HG03045 (cell line): Measurements from ENCODE around the gene MYL5.
"Not testable (repeated sequence)": the region's sequence is repeated elsewhere in the genome, so short reads cannot be mapped to it uniquely, and the experiment has no call there.

ENCODE experiments used
- ATAC-seq: cut with Tn5 transposase; IDR thresholded peaks from one replicate; pipeline ENCODE4 v1.9.1; 2021; ENCODE audit warnings: mild to moderate bottlenecking, moderate library complexity; ENCODE audit not compliant: unreplicated experiment

The MYL5 gene, protein sequence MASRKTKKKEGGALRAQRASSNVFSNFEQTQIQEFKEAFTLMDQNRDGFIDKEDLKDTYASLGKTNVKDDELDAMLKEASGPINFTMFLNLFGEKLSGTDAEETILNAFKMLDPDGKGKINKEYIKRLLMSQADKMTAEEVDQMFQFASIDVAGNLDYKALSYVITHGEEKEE

DNA sequence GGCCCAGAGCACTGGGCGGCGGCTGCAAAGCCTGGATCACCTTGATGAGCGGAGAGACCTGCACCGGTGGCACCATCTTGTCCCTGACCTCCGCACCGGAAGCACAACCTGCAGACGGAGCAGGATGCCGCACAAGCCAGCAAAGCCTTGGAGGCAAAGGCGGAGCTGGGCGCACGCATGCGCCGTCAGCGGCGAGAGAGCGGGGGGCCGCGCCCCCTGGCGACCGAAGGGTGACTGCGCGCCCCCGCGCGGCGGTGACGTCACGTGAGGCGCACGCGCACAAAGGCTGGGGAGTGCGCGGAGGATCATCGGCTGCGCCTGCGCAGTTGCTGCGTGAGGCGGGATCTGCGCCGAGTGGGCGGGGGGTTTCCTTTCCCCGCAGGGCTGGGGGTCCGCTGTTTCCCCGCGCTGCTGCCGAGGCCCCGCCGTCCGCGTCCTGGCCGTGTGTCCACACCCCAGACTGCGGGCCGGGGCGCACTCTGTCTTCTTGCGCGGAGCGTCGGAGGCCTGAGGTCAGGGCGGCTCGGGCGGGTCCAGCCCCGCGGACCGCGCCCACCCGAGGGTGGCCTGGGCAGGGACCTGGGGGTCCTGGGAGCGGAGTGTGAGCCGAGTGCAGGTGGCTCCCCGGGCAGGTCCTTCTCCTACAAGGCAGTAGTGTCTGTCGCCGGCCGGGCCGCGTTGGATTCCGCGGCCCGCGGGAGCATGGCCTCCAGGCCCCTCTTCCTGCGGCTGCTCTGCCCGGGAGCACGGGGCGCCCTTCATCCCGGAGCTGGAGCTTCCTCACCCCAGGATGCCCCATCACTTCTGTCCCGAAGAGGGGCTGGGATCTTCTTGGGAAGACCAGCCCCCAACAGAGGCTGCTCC lies at the start of gene MYL5, which contains the start of gene ATP5ME:
Gene MYL5 (plus strand): TSS at position 371 of the 864 bp plus-strand sequence. CDS start 3,485 bp downstream, outside the sequence.
Gene ATP5ME (minus strand): TSS at position 105 of the 864 bp plus-strand sequence. CDS start 29 bp downstream, at position 76.
- peak; percentile 72 for ATAC-seq

DNA sequence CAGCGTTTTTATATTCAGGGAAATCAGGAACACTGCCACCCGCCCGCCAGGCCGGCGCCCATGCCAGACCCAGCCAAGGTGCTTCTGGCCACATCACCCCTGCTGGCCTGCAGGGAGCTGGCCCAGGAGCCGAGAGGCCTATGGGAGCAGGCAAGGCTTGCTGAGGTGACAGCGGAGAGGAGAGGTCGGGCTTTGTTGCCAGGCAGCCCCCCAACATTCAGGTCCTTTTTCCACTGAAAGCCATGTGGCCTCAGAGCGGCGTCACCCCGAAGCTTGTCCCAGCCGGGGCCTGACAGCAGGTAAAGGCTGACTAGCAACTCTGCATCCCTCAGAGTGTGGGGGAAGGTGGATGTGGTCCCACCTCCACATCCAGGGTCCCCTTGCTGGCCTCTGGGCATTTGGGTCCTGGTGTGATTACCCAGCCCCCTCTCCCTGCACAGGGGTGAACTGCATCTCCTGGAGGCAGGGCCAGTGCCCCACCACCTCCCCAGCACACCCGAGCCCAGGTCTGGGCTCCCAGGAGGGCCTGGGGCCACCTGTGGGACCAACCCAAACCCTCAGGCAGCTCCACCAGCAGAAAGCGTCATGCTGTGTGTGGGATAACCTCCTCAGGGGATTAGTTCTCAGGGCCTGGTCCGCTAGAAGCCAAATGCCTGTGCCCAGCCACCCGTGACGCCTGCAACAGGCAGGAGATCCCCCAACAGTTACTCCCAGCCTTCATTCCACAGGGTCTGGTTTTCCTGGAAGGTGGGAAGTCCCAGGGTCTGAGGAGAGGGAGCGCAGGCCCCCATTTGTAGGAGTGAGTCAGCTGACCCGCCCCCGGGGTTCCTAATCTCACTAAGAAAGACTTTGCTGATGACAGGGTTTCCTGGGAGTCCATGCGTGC lies 49.4 kb upstream of the MYL5 start, which contains the start of gene PDE6B:
Gene PDE6B (plus strand): TSS at position 869 of the 886 bp plus-strand sequence. CDS start 54 bp downstream, outside the sequence.
- no peak for ATAC-seq

DNA sequence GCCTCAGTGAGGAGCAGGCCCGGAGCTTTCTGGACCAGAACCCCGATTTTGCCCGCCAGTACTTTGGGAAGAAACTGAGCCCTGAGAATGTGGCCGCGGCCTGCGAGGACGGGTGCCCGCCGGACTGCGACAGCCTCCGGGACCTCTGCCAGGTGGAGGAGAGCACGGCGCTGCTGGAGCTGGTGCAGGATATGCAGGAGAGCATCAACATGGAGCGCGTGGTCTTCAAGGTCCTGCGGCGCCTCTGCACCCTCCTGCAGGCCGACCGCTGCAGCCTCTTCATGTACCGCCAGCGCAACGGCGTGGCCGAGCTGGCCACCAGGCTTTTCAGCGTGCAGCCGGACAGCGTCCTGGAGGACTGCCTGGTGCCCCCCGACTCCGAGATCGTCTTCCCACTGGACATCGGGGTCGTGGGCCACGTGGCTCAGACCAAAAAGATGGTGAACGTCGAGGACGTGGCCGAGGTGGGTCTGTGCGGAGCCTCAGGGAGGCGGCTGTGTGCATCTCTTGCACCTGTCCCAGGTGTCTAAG lies 48.6 kb upstream of the MYL5 start:
- ATAC-seq, result no peak

DNA sequence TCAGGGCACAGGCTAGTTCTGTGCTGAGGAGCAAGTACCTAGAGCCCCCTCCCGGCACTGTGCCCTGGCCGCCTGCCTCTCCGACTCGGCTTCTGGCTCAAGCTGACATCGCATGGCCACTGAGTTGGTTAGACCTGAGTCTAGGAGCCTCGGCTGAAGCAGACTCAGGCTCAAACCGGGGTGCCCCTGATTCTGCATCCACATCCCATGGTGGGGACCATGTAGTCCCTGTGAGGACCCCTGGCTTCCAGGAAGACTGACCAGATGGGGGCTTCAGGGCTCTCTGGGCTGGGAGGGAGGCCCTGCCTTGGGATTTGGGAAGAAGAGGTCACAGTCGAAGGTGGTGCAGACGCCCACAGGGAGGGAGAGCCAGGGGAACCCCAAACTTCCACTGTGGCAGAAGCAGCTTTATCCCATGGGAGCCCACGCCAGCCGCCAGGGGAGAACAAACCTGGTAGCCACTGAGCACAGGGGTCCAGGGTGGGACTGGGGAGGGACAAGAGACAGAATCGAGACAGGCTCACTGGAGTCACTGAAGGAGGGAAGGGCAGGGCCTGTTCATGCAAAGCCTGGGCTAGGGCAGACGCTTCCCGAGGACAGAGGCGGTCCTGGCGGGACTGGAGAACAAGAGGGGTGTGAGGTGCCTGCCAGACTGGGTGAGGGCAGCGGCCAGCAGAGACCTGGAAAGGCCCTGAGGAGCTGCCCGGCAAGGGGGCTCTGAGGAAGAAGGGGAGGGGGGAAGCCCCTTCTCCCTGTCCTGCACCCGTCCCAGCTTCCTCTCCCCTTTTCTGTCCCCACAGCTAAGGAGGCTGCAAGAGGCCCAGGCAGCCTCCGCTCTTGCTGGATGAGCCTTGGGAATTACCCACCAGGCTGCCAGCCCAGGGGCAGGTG lies 47.9 kb upstream of the MYL5 start:
- ATAC-seq, result no peak

DNA sequence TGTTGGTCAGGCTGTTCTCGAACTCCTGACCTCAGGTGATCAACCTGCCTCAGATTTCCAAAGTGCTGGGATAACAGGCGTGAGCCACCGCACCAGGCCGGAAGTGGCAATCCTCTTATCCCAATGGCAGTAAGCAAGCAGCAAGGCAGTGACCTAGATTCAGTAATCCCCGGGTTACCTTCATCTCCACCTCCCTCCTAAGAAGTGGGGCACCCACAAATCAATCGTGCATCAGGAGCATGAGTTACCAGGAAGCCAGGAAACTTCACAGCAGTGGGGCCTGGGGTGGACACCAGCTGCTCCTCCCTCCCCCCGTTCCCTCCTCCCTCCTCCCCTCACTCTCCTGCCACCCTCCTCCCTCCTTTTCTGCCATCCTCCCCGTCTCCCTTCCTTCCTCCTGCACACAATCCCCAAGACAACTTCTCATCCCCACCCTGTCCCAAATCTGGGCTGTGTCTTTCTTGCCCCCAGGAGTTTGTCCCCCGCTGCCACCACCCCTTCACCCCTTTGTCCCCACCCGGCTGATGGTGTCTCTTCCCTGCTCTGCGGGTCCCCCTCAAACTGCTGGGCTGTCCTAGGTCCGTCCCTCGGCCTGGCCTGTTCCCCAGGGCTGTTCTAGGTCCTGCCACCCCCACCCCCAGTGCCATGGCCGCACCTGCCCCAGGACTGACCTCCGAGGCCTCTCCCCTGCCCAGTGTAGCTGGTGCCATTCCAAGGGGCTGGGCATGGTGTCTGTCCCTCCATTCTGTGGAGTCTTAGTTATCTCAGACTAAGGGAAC lies 46.8 kb upstream of the MYL5 start:
- ATAC-seq, result no peak

DNA sequence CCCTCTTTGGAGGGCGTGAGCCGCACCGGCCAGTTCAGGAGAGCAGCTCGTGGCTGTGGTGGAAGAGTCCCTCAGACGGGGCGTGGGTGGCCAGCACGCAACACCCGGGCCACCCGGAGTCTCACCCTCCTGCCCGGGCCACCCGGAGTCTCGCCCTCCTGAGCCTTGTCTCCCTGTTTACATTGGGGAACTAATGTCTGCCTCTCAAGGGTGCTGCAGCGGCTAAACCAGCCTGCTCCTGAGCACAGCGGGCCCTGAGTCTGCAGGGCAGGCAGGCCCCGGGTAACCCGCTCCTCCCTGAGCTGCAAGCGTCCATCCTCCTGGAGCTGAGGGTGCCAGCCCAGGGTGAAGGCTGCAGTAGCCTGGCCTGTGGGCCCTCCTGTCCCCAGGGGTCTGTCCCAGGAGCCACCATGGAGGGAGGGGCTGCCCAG lies 46.0 kb upstream of the MYL5 start:
- no peak for ATAC-seq

DNA sequence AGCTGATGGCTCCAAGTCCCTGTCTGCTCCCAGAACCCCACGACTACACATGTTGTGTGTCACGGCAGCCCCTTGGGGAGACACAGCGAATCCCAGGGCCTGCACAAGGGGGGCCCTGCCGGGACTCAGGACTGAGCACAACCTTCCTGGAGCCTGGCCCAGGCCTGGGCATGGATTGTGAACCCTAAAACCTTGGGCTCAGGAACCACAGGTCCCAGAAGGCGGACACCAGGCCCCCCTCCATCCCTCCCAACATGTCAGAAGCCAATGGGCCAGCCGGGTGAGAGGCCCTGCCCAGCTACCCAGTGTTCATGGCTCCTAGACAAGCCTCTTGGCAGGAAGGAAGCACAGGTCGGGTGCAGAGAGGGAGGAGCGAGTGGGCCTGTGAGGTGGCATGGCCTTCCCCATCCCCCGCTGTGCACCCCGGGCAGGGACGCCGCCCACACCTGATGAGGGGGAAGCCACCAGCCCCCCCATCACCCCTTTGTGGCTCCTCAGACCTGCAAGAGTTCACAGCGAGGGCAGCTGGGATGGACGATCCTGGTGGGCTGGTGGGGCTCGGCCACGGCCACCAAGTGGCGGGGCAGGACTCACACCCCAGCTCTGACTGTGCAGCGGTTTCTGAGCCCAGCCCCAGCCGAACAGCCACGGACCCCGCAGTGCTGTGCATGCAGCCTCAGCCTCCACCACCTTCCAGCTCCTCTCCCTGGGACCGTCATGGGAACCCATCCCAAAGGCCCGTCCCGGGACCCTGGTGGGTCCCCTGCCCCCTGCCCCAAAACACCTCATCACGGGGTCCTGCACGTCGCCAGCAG lies 45.3 kb upstream of the MYL5 start:
- no peak for ATAC-seq

DNA sequence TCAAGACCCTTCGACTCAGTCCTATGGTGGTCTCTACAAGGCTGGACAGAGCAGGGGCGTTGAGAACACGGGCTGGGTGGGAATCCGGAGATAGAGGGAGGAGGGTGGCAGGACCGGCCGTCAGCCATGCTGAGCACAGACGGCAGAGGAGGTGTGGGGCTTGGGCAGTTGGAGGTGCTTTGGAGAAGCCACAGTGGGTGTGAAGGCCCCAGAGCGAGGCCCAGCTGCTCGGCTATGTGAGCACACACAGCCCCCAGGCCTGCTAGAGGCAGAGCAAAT lies 44.8 kb upstream of the MYL5 start:
- ATAC-seq, result no peak

DNA sequence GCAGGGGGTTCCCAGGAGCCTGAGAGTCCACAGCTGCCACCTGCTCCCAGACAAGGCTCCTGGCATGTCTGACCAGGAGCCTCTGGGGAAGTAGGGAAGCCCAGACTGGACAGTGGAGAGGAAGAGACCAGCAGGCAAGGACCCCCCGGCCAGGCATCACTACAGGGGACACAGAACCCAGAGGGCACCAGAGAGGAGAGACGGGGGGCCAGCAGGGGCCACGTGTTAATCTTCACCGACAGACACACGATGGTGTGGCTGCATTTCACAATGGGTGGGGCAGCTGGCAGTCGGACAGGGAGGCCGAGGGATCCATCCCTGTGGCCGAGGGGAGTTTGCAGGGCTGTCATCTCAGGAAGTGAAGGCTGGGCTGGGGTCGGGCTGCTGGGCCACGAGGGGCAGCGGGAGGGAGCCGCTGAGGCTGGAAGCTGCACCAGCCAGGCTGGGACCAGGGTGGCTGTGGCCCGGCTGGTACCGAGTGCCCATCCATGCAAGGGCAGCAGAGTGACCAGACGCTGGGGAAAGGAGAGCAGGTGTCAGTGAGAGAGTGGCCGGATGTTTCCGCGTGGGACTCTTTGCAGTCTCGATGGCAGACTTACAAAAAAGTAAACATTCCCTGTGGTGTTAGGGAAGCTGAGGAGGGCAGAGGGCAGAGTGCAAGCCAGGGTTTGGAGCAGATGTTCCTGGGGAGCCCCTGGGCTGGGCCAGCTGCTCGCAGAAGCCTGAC lies 44.3 kb upstream of the MYL5 start:
- no peak for ATAC-seq

DNA sequence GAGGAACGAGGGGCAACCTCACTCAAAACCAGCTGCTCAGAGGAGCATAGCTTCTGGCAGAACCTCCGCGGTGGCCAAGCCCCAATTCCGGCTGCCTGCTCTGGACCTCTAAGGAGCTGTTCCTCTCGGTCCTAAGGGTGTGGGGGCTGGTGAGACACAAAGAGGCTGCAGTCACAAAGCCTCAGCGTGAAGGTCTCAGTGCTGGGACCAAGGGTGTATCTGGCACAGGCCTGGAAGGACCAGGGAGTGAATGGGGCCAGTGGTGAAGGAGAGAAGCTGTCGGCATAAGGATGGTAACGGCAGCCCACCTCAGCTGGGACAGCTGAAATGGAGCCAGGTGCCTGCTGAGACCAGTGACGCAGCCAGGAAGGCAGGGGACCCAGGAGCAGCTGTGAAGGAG lies 43.7 kb upstream of the MYL5 start:
- no peak for ATAC-seq

DNA sequence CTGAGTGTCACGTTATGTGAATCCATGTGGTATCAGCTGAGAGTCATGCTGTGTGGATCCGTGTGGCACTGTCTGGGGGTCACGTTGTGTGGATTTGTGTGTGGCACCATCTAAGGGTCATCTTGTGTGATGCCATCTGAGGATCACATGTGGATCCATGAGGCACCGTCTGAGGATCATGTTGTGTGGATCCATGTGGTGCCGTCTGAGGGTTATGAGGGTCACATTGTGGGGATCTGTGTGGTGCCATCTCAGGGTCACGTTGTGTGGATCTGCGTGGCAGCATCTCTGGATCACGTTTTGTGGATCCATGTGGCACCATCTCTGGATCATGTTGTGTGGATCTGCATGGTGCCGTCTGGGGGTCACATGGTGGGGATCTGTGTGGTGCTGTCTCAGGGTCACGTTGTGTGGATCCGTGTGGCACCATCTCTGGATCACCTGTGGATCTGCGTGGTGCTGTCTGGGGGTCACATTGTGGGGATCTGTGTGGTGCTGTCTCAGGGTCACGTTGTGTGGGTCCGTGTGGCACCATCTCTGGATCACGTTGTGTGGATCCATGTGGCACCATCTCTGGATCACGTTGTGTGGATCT lies 42.0 kb upstream of the MYL5 start:
- no peak for ATAC-seq

DNA sequence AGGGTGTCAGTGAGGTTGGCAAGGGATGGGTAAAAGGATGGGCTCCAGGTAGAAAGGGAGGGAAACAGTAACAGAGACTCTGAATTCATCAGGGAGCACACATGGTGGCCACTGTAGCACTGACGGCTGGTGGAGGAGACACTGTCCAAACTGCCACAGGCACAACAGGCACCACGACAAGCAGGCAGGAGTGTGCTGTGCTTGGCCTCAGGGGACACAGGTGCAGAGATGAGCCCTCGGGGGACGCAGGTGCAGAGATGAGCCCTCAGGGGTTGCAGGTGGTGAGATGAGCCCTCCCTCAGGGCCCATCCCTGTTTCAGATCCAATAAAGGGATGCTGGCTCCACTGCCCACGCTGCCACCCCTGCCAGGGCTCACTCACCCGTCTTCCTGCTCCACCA lies 41.4 kb upstream of the MYL5 start:
- no peak for ATAC-seq

DNA sequence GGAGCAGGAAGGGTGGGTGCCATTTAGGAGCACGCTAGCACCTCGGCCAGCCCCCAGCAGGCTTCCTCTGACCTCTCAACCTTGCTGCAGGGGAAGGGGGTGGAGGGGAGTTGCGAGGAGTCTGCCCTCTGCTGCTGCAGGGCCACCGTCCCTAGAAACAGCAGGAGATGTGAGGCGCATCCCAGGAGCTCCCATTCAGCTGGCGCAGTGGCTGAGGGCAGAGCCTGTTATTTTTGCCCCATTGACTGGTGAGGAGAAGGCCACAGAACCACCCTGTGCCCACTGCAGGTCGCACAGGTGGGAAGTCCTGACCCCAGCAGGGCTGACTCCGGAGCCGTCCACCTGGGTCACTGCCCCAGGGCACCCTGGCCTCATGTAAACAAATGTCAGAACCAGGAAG lies 40.9 kb upstream of the MYL5 start:
- no peak for ATAC-seq

DNA sequence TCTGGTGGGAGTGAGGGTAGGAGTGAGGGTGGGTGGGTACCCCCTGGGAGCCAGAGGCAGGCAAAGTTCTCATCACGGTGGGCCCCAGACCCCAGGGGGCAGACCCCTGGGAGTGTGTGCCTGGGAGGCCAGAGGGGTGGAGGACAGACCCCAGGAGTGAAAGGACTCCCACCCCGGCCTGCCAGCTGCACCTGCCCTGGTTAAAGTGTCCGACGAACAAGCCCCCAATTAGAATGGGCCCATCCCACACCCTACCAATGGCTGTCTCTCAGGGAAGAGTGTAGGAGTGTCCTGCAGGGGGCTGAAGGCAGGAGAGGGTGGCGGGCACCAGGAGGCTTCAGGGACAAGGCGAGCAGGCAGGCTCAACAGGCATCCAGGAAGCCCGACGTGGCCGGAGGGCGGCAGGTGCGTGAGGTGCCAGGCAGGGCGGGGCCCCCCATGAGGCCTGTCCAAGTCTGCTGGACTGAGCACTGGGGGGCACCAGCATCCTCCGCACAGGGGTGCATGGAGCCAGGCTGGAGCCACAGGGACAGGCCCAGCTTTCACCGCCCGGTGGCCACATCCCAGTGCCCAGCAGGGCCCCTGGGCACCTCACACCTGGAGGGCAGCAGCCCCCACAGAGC lies 40.3 kb upstream of the MYL5 start:
- ATAC-seq, result no peak

DNA sequence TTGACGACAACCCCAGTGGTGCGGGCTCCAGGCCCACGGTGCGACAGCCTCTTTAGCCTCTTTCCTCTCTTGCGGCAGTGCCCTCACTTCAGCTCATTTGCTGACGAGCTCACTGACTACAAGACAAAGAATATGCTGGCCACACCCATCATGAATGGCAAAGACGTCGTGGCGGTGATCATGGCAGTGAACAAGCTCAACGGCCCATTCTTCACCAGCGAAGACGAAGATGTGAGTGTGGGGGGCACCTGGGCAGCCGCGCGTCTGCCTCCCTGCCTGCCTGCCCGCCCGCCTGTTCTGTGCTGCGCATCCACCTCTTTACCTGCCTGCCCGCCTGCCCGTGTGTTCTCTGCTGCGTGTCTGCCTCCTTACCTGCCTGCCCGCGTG lies 39.8 kb upstream of the MYL5 start:
- no peak for ATAC-seq

DNA sequence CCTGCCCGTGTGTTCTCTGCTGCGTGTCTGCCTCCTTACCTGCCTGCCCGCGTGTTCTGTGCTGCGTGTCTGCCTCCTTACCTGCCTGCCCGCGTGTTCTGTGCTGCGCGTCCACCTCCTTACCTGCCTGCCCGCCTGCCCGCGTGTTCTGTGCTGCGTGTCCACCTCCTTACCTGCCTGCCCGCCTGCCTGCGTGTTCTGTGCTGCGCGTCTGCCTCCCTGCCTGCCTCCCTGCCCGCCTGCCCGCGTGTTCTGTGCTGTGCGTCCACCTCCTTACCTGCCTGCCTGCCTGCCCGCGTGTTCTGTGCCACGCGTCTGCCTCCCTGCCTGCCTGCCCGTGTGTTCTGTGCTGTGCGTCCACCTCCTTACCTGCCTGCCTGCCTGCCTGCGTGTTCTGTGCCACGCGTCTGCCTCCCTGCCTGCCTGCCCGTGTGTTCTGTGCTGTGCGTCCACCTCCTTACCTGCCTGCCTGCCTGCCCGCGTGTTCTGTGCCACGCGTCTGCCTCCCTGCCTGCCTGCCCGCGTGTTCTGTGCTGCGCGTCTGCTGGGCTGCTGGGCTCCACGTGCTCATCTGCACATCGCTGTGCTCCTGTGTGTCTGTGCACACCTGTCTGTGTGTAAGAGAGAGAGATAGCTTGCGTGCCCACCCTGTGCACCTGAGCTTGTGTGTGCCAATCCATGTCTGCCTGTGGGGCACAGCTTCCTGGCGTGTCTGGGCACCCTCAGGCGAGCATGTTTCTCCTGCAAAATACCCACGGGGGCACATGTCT lies 39.1 kb upstream of the MYL5 start:
- ATAC-seq, result not testable (repeated sequence)
